ENCODE measurements around the gene TYSND1. TPM values are rescaled to one million over a fixed set of nuclear protein-coding genes. Genes with fewer than 3 reads are reported as not detected.

Gene TYSND1
- total RNA-seq, 3 donors from 2014 or later = 15.3 to 19.7 (median 15.8) TPM

DNA sequence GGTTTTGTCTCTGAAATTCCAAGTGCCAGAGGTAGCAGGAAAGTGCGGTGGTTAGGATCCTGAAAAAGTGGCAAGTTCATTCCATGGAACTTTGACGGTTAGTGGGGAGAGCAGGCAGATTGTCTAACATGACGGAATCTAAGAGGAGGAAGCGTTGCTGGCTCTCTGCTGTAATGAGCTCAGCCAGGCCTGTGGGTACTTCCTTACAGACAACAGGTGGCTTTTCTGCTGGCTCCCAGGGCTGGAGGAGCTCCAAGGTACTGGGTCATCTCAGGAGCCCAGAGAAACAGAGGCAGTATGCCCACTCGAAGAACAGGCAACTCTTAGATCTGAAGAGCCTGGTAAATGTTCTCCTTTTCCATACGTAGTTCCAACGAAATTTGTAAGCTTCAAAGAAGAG, 10.8 kb downstream of the TYSND1 start:
- Histone ChIP-seq H3K4me1 (ENCODE audit: low read depth) (peaks cover 30% of the 10 kb centered on the region), H3K36me3 (ENCODE audit: low read depth) (no peaks in the 10 kb centered on the region), H3K4me3 (no peak overlapping the region), H3K9me3 (no peaks in the 10 kb centered on the region)
- no peak for TF ChIP-seq CTCF (IDR thresholded peaks at IDR 0.05)
- intact Hi-C loops (cut with DNase I, micrococcal nuclease) = no loop called here
- no peak for ATAC-seq
- no peak for DNase-seq

- no peak for ATAC-seq
- DNase-seq = no peak
- TF ChIP-seq CTCF (IDR thresholded peaks at IDR 0.05) = no peak
Measured at GRCh38 chr10:70135046-70135445, 11.5 kb downstream of the TYSND1 start.

GRCh38 chr10:70132098-70133029, 14.1 kb downstream of the TYSND1 start, which contains the start of gene AIFM2:
AIFM2 (minus strand) TSS chr10:70132825; CDS start chr10:70124084, 8,741 bp downstream.
- H3K9me3 ChIP-seq = no peaks in the 10 kb centered on the region
- peak; percentile 91 for ATAC-seq
- H3K4me3 ChIP-seq = peak within 1 kb of the TSS; percentile 42
- peaks cover 17% of the 10 kb centered on the region for H3K4me1 ChIP-seq (ENCODE audit: low read depth)
- peak; percentile 92 to 94 (median 93) for DNase-seq
- no peak for TF ChIP-seq CTCF (IDR thresholded peaks at IDR 0.05)
- intact Hi-C loops (cut with DNase I, micrococcal nuclease) = no loop called here
- H3K36me3 ChIP-seq (ENCODE audit: low read depth) = no peaks in the 10 kb centered on the region

More at GRCh38 chr10:70135046-70135445, 11.5 kb downstream of the TYSND1 start:
- peaks cover 30% of the 10 kb centered on the region for H3K4me1 ChIP-seq (ENCODE audit: low read depth)
- no peak overlapping the region for H3K4me3 ChIP-seq
- intact Hi-C loops (cut with DNase I, micrococcal nuclease) = no loop called here
- H3K36me3 ChIP-seq (ENCODE audit: low read depth) = no peaks in the 10 kb centered on the region
- no peaks in the 10 kb centered on the region for H3K9me3 ChIP-seq

GRCh38 chr10:70131560-70131937, 15.0 kb downstream of the TYSND1 start:
- intact Hi-C loops (cut with DNase I, micrococcal nuclease) = no loop called here
- no peaks in the 10 kb centered on the region for H3K9me3 ChIP-seq
- H3K4me1 ChIP-seq (ENCODE audit: low read depth) = peaks cover 12% of the 10 kb centered on the region
- no peak overlapping the region for H3K4me3 ChIP-seq
- no peaks in the 10 kb centered on the region for H3K36me3 ChIP-seq (ENCODE audit: low read depth)
- no peak for TF ChIP-seq CTCF (IDR thresholded peaks at IDR 0.05)
- ATAC-seq (peak; percentile 5), DNase-seq (no peak)

DNA sequence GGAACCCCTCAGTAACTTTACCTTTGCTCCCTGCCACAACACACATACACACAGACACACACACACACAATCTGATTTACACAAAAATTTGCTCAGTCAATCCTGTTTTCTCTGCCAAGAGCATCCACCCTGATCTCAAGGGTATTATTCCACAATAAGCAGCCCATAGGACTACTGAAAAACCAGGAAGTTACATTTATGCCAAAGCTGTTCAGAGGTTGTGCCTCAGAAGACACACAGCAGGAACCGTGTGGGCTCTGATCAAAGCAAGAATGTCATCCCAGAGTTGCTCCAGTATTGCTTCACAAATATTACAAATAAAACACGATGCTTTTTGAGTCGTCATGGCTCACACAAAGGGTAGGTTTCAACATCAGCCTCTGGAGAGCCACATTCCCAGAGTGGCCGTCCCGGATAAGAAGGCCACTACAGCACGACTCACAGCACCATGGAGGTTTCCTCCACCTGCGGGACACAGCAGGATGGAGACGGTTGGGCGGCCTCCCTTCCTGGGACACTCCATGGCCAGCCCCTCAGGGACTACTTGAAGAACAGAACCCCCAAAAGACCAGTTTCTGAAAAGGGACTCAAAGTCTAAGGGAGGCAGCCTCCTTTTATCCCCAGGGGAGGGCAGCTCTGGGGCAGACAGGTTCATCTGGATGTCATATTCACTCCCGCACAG, 15.5 kb downstream of the TYSND1 start:
- DNase-seq = no peak
- Histone ChIP-seq H3K4me3 (no peak overlapping the region), H3K9me3 (no peaks in the 10 kb centered on the region), H3K36me3 (ENCODE audit: low read depth) (no peaks in the 10 kb centered on the region), H3K4me1 (ENCODE audit: low read depth) (peaks cover 12% of the 10 kb centered on the region)
- TF ChIP-seq CTCF (IDR thresholded peaks at IDR 0.05) = no peak
- intact Hi-C loops (cut with DNase I, micrococcal nuclease) = no loop called here
- ATAC-seq = no peak

Data from mucosa of descending colon (tissue), 3 donors.